ENCODE results near the gene MVB12B. TPM values are rescaled to one million over a fixed set of nuclear protein-coding genes. Genes with fewer than 3 reads are reported as not detected.

MVB12B gene
- total RNA-seq, 1 experiment from 2014 or later = 5.8 TPM

DNA sequence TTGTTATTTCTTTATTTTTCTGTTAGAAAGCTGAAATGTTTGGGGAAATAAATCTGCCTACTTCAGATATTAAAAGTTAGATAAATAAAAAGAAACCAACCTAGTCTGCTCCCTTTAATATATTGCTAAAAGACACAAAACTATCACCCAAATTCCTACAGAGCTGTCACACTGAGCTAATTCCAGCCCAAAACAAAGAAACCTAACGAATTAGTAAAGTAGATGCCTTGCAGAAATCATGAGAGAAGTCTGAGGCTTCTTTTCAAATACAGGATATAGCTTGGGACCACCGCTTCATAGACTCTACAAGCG lies 164.9 kb downstream of the MVB12B start:
- Histone ChIP-seq H3K27me3 (ENCODE audit: insufficient read depth, low read length) (no peaks in the 10 kb centered on the region), H3K14ac (ENCODE audit: insufficient read depth, low read length) (no peak overlapping the region), H3K9me3 (ENCODE audit: control insufficient read depth, low read depth, low read length) (no peaks in the 10 kb centered on the region), H3K9ac (ENCODE audit: extremely low read depth, insufficient read length, low read length) (no peak overlapping the region), H3K23me2 (ENCODE audit: insufficient read length, low read depth, low read length, poor library complexity, severe bottlenecking) (no peaks in the 10 kb centered on the region), H2BK12ac (ENCODE audit: insufficient read length, low read depth, low read length) (no peak overlapping the region), H3K23ac (ENCODE audit: insufficient read length, low read depth, low read length) (no peak overlapping the region), H4K5ac (ENCODE audit: insufficient read length, low read depth, low read length) (no peak overlapping the region), H2AFZ (ENCODE audit: low read length) (no peak overlapping the region), H4K20me1 (ENCODE audit: control insufficient read depth, insufficient read depth, insufficient read length) (no peaks in the 10 kb centered on the region), H2BK20ac (ENCODE audit: low read depth, low read length, poor library complexity, severe bottlenecking) (no peak overlapping the region), H3K56ac (ENCODE audit: insufficient read length, low read depth, low read length) (no peak overlapping the region), H3K79me1 (ENCODE audit: insufficient read depth, low read depth, low read length, poor library complexity, severe bottlenecking) (no peaks in the 10 kb centered on the region), H2AK5ac (ENCODE audit: insufficient read length, low read length) (no peak overlapping the region), H3K4me1 (ENCODE audit: insufficient read depth, low read length) (no peaks in the 10 kb centered on the region), H2BK15ac (ENCODE audit: low read depth, low read length) (no peak overlapping the region), H3K4me2 (ENCODE audit: insufficient read depth, insufficient read length, low read length) (no peak overlapping the region), H3T11ph (ENCODE audit: low read length) (no peak overlapping the region), H2BK120ac (ENCODE audit: low read depth, low read length, poor library complexity, severe bottlenecking) (no peak overlapping the region), H4K91ac (ENCODE audit: insufficient read length, low read depth, low read length) (no peak overlapping the region), H3K18ac (ENCODE audit: insufficient read length, low read depth, low read length) (no peak overlapping the region), H4K8ac (replicated peaks; ENCODE audit: insufficient read length, low read depth, low read length) (no peak overlapping the region), H3K27ac (ENCODE audit: insufficient read length, low read depth, low read length) (no peak overlapping the region), H3K79me2 (ENCODE audit: insufficient read depth, low read length) (no peaks in the 10 kb centered on the region), H3K4ac (ENCODE audit: low read depth, low read length) (no peak overlapping the region), H2BK5ac (ENCODE audit: insufficient read length, low read length) (no peak overlapping the region)
- Mint-ChIP-seq H3K27ac (no peak overlapping the region; a peak in 1 of 7 replicates), H3K27me3 (ENCODE audit: low read depth) (peaks cover 4% of the 10 kb centered on the region), H3K36me3 (ENCODE audit: insufficient read depth in 1 of 3, low read depth in 3 of 3) (no peaks in the 10 kb centered on the region), H3K4me3 (no peak overlapping the region), H3K9me3 (no peaks in the 10 kb centered on the region; a peak in 1 of 5 replicates), H3K4me1 (peaks cover 2 to 11% of the 10 kb centered on the region in 2 experiments)
- TF ChIP-seq, protein P1, sequence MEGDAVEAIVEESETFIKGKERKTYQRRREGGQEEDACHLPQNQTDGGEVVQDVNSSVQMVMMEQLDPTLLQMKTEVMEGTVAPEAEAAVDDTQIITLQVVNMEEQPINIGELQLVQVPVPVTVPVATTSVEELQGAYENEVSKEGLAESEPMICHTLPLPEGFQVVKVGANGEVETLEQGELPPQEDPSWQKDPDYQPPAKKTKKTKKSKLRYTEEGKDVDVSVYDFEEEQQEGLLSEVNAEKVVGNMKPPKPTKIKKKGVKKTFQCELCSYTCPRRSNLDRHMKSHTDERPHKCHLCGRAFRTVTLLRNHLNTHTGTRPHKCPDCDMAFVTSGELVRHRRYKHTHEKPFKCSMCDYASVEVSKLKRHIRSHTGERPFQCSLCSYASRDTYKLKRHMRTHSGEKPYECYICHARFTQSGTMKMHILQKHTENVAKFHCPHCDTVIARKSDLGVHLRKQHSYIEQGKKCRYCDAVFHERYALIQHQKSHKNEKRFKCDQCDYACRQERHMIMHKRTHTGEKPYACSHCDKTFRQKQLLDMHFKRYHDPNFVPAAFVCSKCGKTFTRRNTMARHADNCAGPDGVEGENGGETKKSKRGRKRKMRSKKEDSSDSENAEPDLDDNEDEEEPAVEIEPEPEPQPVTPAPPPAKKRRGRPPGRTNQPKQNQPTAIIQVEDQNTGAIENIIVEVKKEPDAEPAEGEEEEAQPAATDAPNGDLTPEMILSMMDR (conservative IDR thresholded peaks at IDR 0.05) = no peak
- no peak for DNase-seq
- WGBS (ENCODE audit: extremely low coverage, insufficient read length, low lambda C conversion rate) = no CpG with 5 or more reads among the region's 3 CpGs
